ENCODE results near the gene PPP1R8.
"Not testable (repeated sequence)": the region's sequence is repeated elsewhere in the genome, so short reads cannot be mapped to it uniquely, and the experiment has no call there.

The PPP1R8 gene

DNA sequence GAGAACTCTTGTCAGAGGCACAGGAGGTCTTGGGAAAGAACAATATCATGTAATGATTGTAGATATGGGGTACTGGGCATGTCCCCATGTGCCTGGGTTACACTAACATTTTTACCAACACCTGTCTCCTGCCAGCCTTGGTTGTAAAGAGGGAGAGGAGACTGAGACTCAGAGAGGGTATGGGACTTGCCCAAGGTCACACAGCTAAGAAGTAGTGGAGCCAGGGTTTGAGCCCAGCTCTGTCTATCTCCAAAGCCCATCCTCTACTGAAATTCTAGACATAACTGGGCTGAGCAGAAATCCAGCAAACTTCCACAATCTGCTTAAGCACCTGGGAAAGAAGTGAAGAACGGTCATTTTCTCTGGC, 39.1 kb downstream of the PPP1R8 start:
- DNase-seq = no peak

DNA sequence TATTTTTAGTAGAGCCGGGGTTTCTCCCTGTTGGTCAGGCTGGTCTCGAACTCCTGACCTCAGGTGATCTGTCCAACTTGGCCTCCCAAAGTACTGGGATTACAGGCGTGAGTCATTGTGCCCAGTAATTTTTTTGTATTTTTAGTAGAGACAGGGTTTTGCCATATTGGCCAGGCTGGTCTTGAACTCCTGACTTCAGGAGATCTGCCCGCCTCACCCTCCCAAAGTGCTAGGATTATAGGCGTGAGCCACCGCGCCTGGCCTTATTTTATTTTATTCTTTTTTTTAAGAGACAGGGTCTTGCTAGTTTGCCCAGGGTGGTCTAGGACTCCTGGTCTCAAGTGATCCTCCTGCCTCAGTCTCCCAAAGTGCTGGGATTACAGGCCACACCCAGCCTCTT, 40.5 kb downstream of the PPP1R8 start:
- DNase-seq = not testable (repeated sequence)

DNA sequence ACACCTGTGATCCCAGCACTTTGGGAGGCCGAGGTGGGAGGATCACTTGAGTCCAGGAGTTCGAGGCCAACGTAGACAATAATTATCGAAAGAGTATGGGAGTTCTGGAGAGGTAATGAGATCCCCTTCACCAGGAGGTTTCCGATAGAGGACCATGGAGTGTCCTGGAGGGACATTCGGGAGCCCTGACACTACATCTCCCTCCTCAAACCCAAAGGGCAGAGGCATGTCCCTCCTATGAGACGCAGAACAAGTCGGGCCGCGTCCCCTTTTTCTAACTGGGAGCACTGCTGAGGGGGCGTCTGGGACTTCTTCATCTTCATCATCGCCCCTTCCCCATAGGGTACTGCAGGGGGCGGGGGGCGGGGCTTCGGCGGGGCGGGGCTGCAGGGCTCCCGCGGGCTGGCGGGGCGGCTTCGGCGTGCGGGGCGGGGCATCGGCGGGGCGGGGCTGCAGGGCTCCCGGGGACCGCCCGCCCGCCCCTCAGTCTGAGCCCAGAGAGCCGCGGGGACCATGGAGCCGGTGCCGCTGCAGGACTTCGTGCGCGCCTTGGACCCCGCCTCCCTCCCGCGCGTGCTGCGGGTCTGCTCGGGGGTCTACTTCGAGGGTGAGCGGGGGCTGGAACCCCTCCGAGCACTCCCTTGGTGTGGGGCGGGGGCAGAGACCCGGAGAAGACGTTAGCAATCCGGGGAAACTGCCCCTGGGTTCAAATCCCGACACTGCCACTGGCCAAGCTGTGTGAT, 41.6 kb downstream of the PPP1R8 start, which contains the start of gene THEMIS2:
Gene THEMIS2, plus strand, starts transcription at position 486 of the 743 bp plus-strand sequence. Its CDS starts 28 bp downstream, at position 514.
- peak in 39 of 51 donors; percentile 11 to 83 (median 54) for DNase-seq

DNA sequence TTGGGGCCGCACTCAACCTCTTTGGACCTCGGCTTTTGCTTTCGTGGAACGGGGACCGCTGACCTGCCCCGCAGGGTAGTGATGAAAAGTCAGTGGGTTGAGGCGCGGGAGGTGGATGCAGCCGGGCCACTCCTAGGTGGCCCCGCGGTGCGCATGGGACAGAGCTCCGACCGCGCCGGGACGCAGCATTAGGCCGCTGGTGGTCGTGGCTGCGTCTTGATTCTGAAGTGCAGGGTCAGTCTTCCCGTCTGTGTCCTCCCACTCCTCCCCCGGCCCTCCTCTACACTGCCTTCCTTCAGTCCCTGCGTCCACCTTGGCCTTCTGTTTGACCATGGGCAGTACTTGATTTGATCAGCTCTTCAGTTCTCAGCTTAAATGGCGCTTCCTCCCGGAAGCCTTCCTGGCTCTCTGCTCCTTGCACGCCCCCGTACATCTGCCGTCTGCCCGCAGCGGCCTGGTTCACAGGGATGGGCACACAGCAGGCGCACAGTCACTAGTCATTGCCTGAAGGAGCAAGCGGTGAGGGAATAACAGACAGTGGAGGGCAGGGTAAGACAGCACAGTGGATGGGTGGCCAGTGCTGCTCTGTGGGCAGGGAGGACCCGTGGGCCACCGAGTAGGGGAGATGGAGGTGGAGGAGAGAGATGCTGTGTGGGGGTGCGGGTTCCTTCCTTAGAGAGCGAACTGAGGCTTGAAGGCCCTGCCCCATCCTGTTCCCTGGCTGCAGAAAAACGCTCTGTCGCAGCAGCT, 42.4 kb downstream of the PPP1R8 start:
- DNase-seq = peak in 3 of 51 donors; percentile 9 to 35 (median 20)

DNA sequence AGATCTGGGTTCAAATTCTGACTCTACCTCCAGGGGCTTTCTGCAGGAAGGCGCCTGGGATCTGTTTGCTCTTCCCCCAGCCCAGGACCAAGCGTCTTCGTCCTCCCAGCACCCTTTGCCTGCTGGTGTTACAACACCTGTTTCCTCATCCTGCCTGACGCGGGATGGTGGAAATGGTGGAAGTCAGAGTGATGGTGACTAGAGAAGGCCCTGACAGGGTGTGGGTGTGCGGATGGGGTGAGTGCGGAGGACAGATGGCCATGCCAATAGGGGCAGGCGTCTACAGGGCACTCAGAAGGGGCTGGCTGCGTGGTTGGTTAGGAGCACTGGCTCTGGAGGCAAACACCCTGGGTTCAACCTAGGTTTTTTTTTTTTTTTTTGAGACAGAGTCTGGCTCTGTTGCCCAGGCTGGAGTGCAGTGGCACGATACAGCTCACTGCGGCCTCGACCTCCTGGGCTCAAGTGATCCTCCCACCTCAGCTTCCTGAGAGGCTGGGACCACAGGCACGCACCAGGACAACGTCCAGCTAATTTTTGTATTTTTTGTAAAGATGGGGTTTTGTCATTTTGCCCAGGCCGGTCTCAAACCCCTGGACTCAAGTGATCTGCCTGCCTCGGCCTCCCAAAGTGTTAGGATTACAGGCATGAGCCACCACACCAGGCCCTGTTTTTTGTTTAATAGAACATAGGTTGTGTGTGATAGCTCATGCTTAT, 43.2 kb downstream of the PPP1R8 start:
- no peak for DNase-seq

DNA sequence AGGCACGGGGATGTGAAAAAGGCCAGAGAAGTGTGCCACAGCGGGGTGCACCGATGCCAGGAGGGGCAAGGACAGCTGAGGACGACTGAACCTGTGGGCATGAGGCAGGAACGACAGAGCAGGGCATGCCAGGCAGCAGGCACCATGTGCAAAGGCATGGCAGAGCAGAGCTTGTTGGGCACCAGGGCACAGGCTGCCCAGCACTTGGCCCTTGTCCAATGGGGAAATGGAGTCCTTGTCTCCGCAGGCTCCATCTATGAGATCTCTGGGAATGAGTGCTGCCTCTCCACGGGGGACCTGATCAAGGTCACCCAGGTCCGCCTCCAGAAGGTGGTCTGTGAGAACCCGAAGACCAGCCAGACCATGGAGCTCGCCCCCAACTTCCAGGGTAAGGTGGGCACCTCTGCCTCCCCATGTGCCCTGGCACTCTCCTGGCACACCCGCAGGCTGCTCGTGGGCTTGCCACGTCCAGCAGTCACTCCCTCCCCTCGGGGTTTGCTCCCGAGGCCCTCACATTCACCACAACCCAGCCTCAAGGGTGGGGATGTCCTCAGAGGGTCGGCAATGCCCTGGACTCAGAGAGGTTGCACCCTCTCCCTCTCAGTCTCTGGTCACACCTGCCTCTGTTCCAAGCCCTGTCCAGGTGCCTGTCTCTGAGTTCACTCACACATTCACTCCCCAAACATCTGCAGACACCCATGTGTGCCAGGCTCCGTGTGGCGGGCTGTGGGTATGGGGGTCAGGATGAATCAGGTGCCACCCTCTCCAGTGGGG, 45.9 kb downstream of the PPP1R8 start:
- DNase-seq = no peak

DNA sequence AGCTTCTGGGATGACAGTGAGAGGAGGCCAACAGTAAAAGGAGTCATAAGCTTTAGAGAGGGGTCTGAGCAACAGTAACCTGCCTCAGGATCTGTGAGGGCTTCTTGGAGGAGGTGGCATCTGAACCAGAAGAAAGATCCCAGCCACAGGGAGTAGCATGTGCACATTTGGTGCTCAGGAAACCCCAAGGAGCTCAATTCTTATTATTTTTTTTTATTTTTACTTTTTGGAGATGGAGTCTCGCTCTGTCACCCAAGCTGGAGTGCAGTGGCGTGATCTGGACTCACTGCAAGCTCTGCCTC, 46.5 kb downstream of the PPP1R8 start:
- DNase-seq = no peak

DNA sequence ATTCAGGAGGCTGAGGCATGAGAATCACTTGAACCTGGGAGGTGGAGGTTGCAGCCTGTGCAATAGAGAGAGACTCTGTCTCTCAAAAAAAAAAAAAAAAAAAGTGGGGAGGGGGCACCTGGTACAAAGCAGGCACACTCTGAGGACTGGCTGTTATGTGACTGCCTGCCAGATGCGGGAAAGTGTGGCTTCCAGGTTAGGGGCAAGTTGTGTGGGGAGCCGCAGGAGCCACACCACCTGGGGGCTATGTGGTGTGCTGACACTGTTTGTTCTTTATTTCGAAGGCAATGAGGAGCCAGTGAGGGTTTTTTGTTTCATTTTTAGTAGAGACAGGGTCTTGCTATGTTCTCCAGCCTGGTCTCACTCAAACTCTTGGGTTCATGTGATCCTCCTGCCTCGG, 47.5 kb downstream of the PPP1R8 start:
- DNase-seq = no peak

DNA sequence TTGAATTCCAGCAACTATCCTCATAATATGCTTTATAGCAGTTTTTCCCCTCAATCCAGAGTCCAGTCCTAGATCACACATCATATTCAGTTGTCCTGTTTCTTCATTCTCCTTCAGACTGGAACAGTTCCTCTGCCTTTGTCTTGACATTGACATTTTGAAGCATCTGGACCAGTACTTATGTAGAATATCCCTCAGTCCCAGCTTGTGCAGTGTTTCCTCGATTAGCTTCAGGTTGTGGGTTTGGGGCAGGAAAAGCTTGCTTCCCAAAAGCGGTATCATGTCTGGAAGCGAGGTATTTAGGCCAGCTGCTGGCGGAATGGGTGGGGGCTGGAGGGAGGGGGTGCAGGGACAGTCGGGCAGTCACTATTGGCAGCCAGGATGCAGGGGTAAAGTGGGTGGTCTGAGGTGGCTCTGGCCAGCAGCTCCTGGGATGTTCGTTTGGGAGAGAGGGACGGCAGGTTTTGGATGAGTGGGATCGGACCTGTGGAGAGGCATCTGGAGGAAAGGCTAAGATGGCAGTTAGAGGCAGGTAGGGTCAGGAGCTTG, 48.3 kb downstream of the PPP1R8 start:
- DNase-seq = no peak

DNA sequence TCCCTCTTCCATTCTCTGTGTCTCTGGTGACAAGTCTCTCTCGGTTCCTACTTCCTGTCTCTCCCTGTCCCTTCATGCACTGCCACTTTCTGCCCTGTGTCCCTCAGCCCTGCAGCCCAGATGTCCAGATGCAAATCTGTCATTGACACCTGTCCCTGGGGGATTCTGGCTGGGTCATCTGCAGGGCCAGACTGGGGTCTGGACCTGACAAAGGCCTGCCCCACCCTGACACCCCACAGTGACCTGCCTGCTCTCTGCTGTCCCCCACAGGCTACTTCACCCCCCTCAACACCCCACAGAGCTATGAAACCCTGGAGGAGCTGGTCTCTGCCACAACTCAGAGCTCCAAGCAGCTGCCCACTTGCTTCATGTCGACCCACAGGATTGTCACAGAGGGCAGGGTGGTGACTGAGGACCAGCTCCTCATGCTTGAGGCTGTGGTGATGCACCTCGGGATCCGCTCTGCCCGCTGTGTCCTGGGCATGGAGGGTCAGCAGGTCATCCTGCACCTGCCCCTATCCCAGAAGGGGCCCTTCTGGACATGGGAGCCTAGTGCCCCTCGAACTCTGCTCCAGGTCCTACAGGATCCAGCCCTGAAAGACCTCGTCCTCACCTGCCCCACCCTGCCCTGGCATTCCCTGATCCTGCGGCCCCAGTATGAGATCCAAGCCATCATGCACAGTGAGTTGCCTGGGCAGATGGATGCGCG, 48.9 kb downstream of the PPP1R8 start:
- no peak for DNase-seq

DNA sequence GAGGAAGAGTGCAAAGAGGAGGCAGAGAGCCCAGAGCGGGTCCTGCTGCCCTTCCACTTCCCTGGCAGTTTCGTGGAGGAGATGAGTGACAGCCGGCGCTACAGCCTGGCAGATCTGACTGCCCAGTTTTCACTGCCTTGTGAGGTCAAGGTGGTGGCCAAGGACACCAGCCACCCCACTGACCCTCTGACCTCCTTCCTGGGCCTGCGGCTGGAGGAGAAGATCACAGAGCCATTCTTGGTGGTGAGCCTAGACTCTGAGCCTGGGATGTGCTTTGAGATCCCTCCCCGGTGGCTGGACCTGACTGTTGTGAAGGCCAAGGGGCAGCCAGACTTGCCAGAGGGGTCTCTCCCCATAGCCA, 51.9 kb downstream of the PPP1R8 start:
- DNase-seq = no peak

DNA sequence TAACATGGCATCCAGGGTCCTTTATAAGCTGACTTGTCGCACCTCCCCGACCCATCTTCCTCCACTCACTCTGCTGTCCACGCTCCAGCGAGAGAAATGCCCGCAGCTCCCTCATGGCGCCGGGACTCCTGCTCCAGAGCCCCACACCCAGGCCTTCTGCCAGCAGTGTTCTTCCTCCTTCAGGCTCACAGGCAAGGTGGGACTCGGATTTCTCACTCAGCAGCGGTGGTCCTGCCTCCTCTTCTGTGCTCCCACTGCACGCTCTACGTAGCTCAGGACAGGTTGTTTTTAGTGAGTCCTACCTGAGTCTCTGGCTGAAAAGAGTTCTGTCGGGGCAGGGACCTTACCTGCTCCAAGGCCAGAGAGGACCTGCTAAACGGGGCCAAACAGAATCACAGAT, 53.0 kb downstream of the PPP1R8 start:
- DNase-seq = no peak

DNA sequence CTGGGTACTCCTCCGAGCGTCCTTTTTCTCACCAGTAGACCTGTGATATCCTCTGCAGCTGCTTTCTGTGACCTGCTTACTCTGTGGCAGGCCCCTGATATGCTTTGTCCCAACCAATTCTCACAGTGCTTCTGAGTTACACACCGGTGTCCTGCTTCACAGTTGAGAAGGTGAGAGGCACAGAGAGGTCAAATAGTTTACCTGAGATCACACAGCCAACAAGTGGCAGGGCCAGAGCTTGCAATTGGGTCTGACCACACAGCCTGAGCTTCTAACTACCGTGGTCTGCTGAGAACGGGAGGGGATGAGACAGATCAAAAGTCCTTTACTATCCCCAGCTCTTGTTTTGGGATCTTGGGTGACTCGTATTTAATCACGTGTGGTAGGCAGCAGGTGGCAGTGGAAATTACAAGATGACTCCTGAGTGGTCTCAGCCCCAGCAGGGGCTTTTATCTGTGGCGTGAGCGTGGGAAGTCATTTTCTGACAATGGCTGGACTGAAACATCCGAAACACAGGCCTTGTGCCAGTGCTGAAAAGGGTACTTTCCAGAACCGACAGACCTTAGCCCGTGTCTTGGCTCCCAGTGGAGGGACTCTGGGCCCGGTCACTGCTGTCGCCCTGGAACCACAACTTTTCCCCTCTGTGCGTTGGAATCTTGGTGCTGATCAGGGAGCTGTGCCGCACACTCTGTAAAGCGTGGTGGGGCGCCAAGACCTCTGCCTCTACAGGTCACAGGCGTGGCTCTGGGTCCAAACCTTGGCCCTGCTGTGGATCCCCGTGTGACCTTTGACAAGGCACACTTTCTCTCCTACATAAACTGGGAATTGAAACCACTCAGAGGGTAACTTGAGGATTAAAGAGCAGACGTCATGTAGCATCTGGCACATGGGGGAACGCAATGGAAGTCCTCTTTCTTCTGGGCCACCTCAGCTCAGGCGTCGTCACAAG, 53.7 kb downstream of the PPP1R8 start:
- DNase-seq = no peak

DNA sequence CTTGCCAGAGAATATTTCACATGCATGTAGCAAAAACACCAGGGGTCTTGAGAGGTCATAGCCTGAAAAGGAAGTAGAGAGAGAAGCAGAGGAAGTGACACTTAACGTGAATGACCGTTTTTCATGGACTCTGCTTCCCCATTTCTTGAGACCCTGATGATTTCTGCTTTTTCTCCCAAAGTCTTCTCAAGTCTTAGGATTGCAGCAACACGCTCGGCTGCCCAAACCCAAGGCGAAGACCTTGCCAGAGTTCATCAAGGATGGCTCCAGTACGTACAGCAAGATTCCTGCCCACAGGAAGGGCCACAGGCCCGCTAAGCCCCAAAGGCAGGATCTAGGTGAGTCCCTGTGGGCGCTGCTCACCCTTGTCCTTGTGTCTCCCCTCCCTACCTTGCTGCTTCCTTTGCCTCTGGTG, 54.5 kb downstream of the PPP1R8 start:
- no peak for DNase-seq

DNA sequence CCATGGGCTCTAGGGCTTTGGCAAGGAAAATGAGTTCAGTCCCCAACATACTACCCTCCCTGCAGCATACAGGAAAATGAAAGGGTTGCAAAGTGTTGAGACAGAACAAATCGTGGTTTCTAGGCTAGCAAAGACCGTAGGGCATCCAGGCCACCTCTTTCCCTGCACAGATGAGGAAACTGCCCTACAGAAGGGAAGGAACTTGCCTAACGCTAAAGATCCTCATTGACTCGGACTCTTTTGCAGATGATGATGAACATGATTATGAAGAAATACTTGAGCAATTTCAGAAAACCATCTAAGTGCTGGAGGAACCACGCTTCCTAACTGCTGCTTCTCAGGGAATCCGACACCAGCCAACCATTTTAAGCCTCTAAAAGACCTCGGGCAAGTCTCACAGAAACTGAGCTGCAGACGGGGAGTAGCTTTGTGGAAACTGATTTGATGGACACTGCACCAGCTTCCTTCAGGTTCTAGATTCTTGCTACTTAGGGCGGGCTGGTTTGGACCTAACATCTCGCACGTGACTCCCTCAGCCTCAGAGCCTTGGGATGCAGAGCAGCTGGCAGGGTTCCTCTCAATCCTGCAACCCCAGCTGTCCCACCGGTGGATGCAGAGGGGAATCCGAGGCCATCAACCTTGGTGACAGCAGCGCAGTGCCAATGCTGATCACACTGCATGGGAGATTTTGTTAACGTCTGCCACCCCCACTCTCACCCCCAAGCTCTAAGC, 55.2 kb downstream of the PPP1R8 start:
- DNase-seq = no peak

DNA sequence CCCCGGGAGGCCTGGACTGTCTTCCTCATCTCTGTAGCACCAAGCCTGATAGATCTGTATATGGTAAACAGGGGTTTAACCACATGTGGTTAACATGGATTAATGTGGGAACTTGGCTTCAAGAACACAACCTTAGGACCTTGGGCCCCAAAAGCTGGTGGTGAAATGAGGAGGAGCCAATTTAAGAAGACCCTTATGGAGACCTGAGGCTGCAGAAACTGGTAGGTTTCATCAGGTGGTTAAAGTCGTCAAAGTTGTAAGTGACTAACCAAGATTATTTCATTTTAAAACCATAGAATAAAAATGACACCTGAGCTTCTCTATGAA, 55.7 kb downstream of the PPP1R8 start:
- DNase-seq = no peak

DNA sequence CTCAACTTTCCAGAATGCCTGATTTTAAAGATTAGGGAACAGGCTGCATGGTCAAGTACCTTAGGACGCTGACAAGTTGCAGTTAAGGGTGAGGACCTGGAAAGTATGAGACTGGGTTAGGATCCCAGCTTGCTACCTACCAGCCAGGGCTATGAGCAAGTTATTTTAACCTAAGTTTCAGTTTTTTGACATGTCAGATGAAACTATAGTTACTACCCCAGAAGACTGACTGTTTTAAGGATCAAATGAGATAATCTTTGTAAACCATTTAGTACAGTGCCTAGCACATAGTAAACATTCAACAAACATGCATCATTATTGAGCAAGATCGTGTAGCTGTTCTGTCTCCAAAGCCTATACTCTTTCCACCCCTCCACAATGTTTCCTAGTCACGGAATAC, 56.2 kb downstream of the PPP1R8 start:
- no peak for DNase-seq

DNA sequence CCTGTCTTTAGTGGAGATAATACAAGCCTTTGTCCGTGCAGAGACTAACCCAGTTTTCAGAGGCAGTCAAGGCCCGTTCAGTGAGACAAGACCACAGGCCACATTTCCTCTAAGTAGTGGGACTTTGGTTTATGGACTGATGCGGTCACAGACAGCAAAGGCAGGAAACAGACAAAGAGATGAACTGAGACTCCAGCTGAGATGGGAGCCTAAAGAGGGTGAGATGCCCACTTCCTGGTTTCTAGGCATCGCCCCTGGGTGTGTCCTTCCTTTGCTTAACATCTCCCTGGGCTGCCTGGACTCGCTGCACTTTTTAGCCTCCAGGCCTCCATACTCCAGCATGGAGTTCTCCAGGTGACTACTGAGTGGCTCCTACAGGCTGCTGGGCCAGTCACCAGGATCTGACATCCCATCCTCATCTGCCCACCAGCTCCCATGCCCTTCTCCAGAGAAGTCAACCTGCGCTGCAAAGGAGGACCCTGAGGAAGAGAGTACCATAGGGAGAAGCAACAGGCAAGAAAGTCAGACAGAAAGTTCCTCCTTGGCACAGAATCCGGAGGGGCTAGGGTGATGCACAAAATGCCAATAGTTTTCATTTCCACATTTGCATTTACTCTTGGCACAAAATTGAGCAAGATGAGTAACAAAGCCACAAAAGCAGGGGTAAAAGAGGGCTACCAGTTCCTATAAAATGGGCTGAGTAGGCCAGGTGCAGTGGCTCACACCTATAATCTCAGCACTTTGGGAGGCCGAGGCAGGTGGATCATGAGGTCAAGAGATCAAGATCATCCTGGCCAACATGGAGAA, 56.8 kb downstream of the PPP1R8 start:
- DNase-seq = peak in 1 of 51 donors; percentile 10

Measured in hypothalamus (tissue), 51 donors.